Neural progenitor cell (in vitro differentiated cells): ENCODE data around the gene ITPR3. TPM values are rescaled to one million over a fixed set of nuclear protein-coding genes. Genes with fewer than 3 reads are reported as not detected.

Experiments
- DNase-seq: peaks from one replicate; pipeline ENCODE4 v3.0.0-alpha.2; 2016; ENCODE audit warnings: low spot score
- H2AFZ ChIP-seq: fragments of 200-600 bp; sonication (generic); replicated peaks from 2 replicates; pipeline ENCODE4 v1.6.1; 2016; ENCODE audit warnings: antibody characterized with exemption
- H3F3A ChIP-seq: fragments of 200-600 bp; sonication (generic); 2 replicates; pipeline ENCODE4 v1.6.1; 2016; ENCODE audit warnings: antibody characterized with exemption, low read depth
- H3K27ac ChIP-seq: fragments of 200-600 bp; sonication (generic); 2 replicates; pipeline ENCODE4 v1.5.1; 2016; ENCODE audit warnings: mild to moderate bottlenecking
- H3K27me3 ChIP-seq: fragments of 200-600 bp; sonication (generic); 2 replicates; pipeline ENCODE4 v1.6.1; 2016; ENCODE audit warnings: mild to moderate bottlenecking, moderate library complexity
- H3K36me3 ChIP-seq: fragments of 200-600 bp; sonication (generic); 2 replicates; pipeline ENCODE4 v1.5.1; 2016
- H3K4me1 ChIP-seq: fragments of 200-600 bp; sonication (generic); 2 replicates; pipeline ENCODE4 v1.6.1; 2016; ENCODE audit warnings: mixed run types
- H3K4me2 ChIP-seq: fragments of 200-600 bp; sonication (generic); 2 replicates; pipeline ENCODE4 v1.6.1; 2016
- H3K4me3 ChIP-seq: fragments of 200-600 bp; sonication (generic); 2 replicates; pipeline ENCODE4 v1.5.1; 2016
- H3K79me2 ChIP-seq: fragments of 200-600 bp; sonication (generic); 2 replicates; pipeline ENCODE4 v1.6.1; 2016; ENCODE audit warnings: low read depth
- H3K9ac ChIP-seq: fragments of 200-600 bp; sonication (generic); 2 replicates; pipeline ENCODE4 v1.6.1; 2016
- H3K9me3 ChIP-seq: fragments of 200-600 bp; sonication (generic); 2 replicates; pipeline ENCODE4 v1.5.1; 2016; ENCODE audit warnings: low read depth
- H4K20me1 ChIP-seq: fragments of 200-600 bp; sonication (generic); 2 replicates; pipeline ENCODE4 v1.6.1; 2016; ENCODE audit warnings: low read depth
- H3K27ac Mint-ChIP-seq: 3 replicates; pipeline ENCODE4 v1.8.0; 2021; ENCODE audit warnings: mixed read lengths
- H3K27me3 Mint-ChIP-seq: 2 replicates; pipeline ENCODE4 v1.8.0; 2022; ENCODE audit warnings: low read depth, mild to moderate bottlenecking, inconsistent platforms, moderate library complexity, mixed read lengths; ENCODE audit not compliant: insufficient read depth
- H3K36me3 Mint-ChIP-seq: 3 replicates; pipeline ENCODE4 v1.8.0; 2021; ENCODE audit warnings: mixed read lengths
- H3K4me1 Mint-ChIP-seq: 3 replicates; pipeline ENCODE4 v1.8.0; 2021; ENCODE audit warnings: mixed read lengths
- H3K4me3 Mint-ChIP-seq: 3 replicates; pipeline ENCODE4 v1.8.0; 2021; ENCODE audit warnings: mild to moderate bottlenecking, moderate library complexity, mixed read lengths
- H3K9me3 Mint-ChIP-seq: 3 replicates; pipeline ENCODE4 v1.8.0; 2020; ENCODE audit warnings: mixed read lengths
- CTCF ChIP-seq: fragments of 200-600 bp; sonication (generic); IDR thresholded peaks from 2 replicates; pipeline ENCODE4 v1.5.1; 2017; ENCODE audit warnings: antibody characterized with exemption, mild to moderate bottlenecking
- EZH2 ChIP-seq: fragments of 200-600 bp; sonication (generic); IDR thresholded peaks from 2 replicates; pipeline ENCODE4 v1.6.1; 2017; ENCODE audit warnings: antibody characterized with exemption, mild to moderate bottlenecking, moderate library complexity
- EZH2phosphoT487 ChIP-seq: fragments of 200-600 bp; sonication (generic); IDR thresholded peaks from 2 replicates; pipeline ENCODE4 v1.6.1; 2017; ENCODE audit warnings: antibody characterized with exemption
- total RNA-seq: library from RNA; depleted of rRNA; stranded (reverse); fragments of >200 nt; gene quantifications from 2 replicates; pipeline ENCODE4 v1.2.3, GENCODE V29; 2015; ENCODE audit warnings: low replicate concordance

ITPR3 gene
- total RNA-seq, 1 donor from 2014 or later: 1.5 TPM

- Histone ChIP-seq H3K36me3 (no peaks in the 10 kb centered on the region), H3K4me1 (peaks cover under 1% of the 10 kb centered on the region), H3K4me2 (no peak overlapping the region), H4K20me1 (no peaks in the 10 kb centered on the region), H3F3A (no peaks in the 10 kb centered on the region), H3K27me3 (no peaks in the 10 kb centered on the region), H3K9ac (no peak overlapping the region), H3K4me3 (no peak overlapping the region), H2AFZ (no peak overlapping the region), H3K79me2 (no peaks in the 10 kb centered on the region), H3K9me3 (no peaks in the 10 kb centered on the region), H3K27ac (no peak overlapping the region)
- H3K4me1 Mint-ChIP-seq: peaks cover 12% of the 10 kb centered on the region
- H3K27ac Mint-ChIP-seq: no peak overlapping the region
- peaks cover 8% of the 10 kb centered on the region for H3K27me3 Mint-ChIP-seq
- H3K9me3 Mint-ChIP-seq: no peaks in the 10 kb centered on the region
- DNase-seq: no peak
- H3K36me3 Mint-ChIP-seq: peaks cover 5% of the 10 kb centered on the region
- no peak overlapping the region for H3K4me3 Mint-ChIP-seq
- TF ChIP-seq CTCF: no peak
- TF ChIP-seq EZH2phosphoT487: no peak
- TF ChIP-seq EZH2: no peak
These were observed 66.2 kb downstream of the ITPR3 start for GRCh38 chr6:33686981-33687975.

DNA sequence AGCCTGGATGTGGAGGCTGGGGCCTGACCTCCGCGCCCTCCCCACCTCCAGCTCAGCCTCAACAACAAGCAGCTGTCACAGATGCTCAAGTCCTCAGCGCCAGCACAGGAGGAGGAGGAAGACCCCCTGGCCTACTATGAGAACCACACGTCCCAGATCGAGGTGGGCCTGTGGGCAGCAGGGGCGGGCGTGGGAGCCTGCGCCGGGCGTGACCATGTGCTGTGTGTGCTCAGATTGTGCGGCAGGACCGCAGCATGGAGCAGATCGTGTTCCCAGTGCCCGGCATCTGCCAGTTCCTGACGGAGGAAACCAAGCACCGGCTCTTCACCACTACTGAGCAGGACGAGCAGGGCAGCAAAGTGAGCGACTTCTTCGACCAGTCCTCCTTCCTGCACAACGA is 66.9 kb downstream of the ITPR3 start:
- no peak overlapping the region for H3K27ac ChIP-seq

DNA sequence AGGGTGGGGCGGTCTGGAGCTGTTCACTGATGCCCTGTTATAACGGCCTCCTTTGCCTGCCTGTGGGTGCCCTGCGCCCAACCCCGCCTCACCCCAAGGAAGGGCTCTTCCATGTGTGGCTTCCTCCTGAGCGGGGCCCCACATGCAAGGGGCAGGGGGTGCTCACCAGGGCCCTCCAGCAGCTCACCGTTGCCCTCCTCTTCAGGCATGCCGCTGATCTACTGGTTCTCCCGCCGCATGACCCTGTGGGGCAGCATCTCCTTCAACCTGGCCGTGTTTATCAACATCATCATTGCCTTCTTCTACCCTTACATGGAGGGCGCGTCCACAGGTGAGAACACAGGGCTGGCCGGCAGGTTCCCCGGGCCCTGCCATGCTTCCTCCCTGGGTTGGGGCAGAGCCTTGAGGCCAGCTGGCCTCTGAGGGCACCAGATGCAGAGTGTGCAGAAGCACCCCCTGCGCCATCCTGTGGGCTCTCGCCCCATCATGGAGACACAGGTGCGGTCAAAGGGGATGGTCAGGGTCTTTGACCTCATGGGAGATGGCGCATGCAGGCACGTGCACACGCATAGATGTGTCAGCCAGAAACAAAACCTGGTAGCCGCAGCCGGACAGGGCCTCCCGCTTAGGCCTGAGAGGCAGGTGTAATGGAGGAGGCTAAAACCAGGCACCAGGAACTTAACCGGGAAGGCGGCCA is 67.5 kb downstream of the ITPR3 start:
- no peak overlapping the region for H3K27ac Mint-ChIP-seq
- TF ChIP-seq EZH2phosphoT487: no peak
- TF ChIP-seq CTCF: no peak
- TF ChIP-seq EZH2: no peak
- Histone ChIP-seq H3K9me3 (no peaks in the 10 kb centered on the region), H3K4me3 (no peak overlapping the region), H3K27ac (no peak overlapping the region), H4K20me1 (peaks cover 2% of the 10 kb centered on the region), H3K79me2 (no peaks in the 10 kb centered on the region), H3K36me3 (no peaks in the 10 kb centered on the region), H3F3A (peaks cover 4% of the 10 kb centered on the region), H3K4me1 (peaks cover 3% of the 10 kb centered on the region), H3K27me3 (no peaks in the 10 kb centered on the region), H3K9ac (no peak overlapping the region), H2AFZ (no peak overlapping the region), H3K4me2 (no peak overlapping the region)
- no peaks in the 10 kb centered on the region for H3K9me3 Mint-ChIP-seq
- no peak overlapping the region for H3K4me3 Mint-ChIP-seq
- peaks cover 5% of the 10 kb centered on the region for H3K36me3 Mint-ChIP-seq
- peaks cover 19% of the 10 kb centered on the region for H3K4me1 Mint-ChIP-seq
- peaks cover 8% of the 10 kb centered on the region for H3K27me3 Mint-ChIP-seq
- DNase-seq: no peak

More for the DNA sequence above, 66.9 kb downstream of the ITPR3 start:
- H3K4me3 ChIP-seq: no peak overlapping the region
- Mint-ChIP-seq H3K9me3 (no peaks in the 10 kb centered on the region), H3K4me1 (peaks cover 19% of the 10 kb centered on the region), H3K27me3 (peaks cover 8% of the 10 kb centered on the region), H3K36me3 (peaks cover 5% of the 10 kb centered on the region), H3K27ac (no peak overlapping the region), H3K4me3 (no peak overlapping the region)
- no peak for TF ChIP-seq EZH2
- TF ChIP-seq CTCF: no peak
- no peak for TF ChIP-seq EZH2phosphoT487
- peaks cover 3% of the 10 kb centered on the region for H3K4me1 ChIP-seq
- no peak overlapping the region for H2AFZ ChIP-seq
- H3K27me3 ChIP-seq: no peaks in the 10 kb centered on the region
- no peaks in the 10 kb centered on the region for H3K79me2 ChIP-seq
- no peaks in the 10 kb centered on the region for H3K36me3 ChIP-seq
- no peak overlapping the region for H3K9ac ChIP-seq
- H3F3A ChIP-seq: peaks cover 4% of the 10 kb centered on the region
- DNase-seq: no peak
- H3K4me2 ChIP-seq: no peak overlapping the region
- H4K20me1 ChIP-seq: no peaks in the 10 kb centered on the region
- no peaks in the 10 kb centered on the region for H3K9me3 ChIP-seq
